Measurements from ENCODE around the gene EPN1.

EPN1 gene

GRCh38 chr19:55679343-55680257, 4.6 kb downstream of the EPN1 start:
- DNase-seq (ENCODE audit: low read depth), result no peak

- no peak for DNase-seq (ENCODE audit: low read depth)
These were observed 5.5 kb downstream of the EPN1 start for GRCh38 chr19:55680339-55681130.

- no peak for DNase-seq (ENCODE audit: low read depth)
These were observed 6.4 kb downstream of the EPN1 start for GRCh38 chr19:55681131-55682092.

- no peak for DNase-seq (ENCODE audit: low read depth)
These were observed 8.6 kb downstream of the EPN1 start for GRCh38 chr19:55683449-55684261.

- no peak for DNase-seq (ENCODE audit: low read depth)
These were observed 10.1 kb downstream of the EPN1 start for GRCh38 chr19:55684946-55685681.

GRCh38 chr19:55685776-55686175, 10.8 kb downstream of the EPN1 start:
- no peak for DNase-seq (ENCODE audit: low read depth)

- no peak for DNase-seq (ENCODE audit: low read depth)
These were observed 11.5 kb downstream of the EPN1 start for GRCh38 chr19:55686311-55687050.

GRCh38 chr19:55687281-55688201, 12.5 kb downstream of the EPN1 start:
- no peak for DNase-seq (ENCODE audit: low read depth)

GRCh38 chr19:55688422-55689218, 13.6 kb downstream of the EPN1 start:
- DNase-seq (ENCODE audit: low read depth), result no peak

GRCh38 chr19:55689411-55690108, 14.5 kb downstream of the EPN1 start:
- no peak for DNase-seq (ENCODE audit: low read depth)

- DNase-seq (ENCODE audit: low read depth), result no peak
These were observed 15.2 kb downstream of the EPN1 start for GRCh38 chr19:55690109-55690768.

- DNase-seq (ENCODE audit: low read depth), result no peak
These were observed 15.9 kb downstream of the EPN1 start for GRCh38 chr19:55690769-55691545.

GRCh38 chr19:55691561-55692481, 16.8 kb downstream of the EPN1 start:
- DNase-seq (ENCODE audit: low read depth), result no peak

- DNase-seq (ENCODE audit: low read depth), result no peak
These were observed 17.7 kb downstream of the EPN1 start for GRCh38 chr19:55692681-55693081.
